ENCODE data around the gene DNAH10.

DNAH10 gene

GRCh38 chr12:123886258-123886657 lies 124.2 kb downstream of the DNAH10 start:
- no peak overlapping the region for H3K27ac ChIP-seq (ENCODE audit: low read depth, low read length)
- H3K9ac ChIP-seq (ENCODE audit: low read depth, low read length) = no peak overlapping the region
- no peaks in the 10 kb centered on the region for H3K36me3 ChIP-seq (ENCODE audit: control insufficient read depth, insufficient read depth, low read length)
- no peaks in the 10 kb centered on the region for H3K9me3 ChIP-seq (ENCODE audit: control insufficient read depth, insufficient read depth, low read length)
- H3K4me3 ChIP-seq (ENCODE audit: low read depth, low read length) = no peak overlapping the region
- H3K27me3 ChIP-seq (ENCODE audit: control insufficient read depth, insufficient read depth, low read length) = peaks cover 10% of the 10 kb centered on the region
- no peaks in the 10 kb centered on the region for H3K4me1 ChIP-seq (ENCODE audit: control insufficient read depth, insufficient read depth, low read length)

DNA sequence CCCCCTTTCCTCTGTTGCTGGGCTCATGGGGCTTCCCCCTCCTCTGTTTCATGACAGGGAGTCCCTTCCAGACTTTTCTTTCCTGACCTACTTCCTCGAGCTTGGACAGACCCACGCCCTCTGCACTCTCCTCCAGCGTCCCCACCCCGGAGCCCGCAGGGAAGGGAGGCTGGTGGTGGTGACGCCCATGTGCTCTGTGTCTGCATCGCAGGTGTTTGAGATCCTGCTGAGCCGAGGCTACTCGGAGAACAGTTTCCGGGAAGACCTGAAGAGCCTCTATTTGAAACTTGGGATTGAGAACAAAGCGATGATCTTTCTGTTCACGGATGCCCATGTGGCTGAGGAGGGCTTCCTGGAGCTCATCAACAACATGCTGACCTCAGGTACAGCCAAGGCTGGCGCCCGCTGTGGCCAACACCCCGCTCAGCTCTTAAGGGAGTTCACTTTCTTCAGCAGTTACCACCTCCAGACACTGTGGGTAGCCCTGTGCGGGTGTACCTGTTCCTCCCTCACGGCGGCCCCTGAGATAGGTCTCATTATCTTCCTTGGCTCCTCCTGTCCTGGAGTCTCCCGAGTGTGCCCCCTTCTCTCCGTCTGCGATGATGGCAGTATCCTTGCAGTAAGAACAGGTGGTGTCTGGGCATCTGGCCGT lies 125.0 kb downstream of the DNAH10 start:
- Histone ChIP-seq H3K4me3 (ENCODE audit: low read depth, low read length) (no peak overlapping the region), H3K27me3 (ENCODE audit: control insufficient read depth, insufficient read depth, low read length) (peaks cover 10% of the 10 kb centered on the region), H3K9me3 (ENCODE audit: control insufficient read depth, insufficient read depth, low read length) (no peaks in the 10 kb centered on the region), H3K36me3 (ENCODE audit: control insufficient read depth, insufficient read depth, low read length) (no peaks in the 10 kb centered on the region), H3K9ac (ENCODE audit: low read depth, low read length) (no peak overlapping the region), H3K4me1 (ENCODE audit: control insufficient read depth, insufficient read depth, low read length) (no peaks in the 10 kb centered on the region), H3K27ac (ENCODE audit: low read depth, low read length) (no peak overlapping the region)

DNA sequence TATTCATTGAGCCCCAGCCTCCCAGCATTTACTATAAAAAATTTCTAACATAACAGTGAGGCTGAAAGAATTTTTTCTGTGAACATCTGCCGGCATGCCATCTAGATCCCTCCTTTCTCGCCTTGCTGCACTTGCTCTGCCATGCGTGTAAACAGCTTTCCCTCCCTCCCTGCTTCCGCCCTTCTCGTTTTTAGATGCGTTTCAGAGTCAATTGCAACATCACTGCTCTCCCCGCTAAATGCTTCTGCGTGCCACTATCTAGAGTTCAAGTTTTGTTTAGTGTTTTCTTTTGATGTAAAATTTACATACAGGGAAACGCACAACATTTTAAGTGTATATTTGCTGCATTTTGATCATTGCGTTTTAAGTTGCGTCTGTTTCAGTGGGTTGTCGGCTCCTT lies 126.9 kb downstream of the DNAH10 start:
- Histone ChIP-seq H3K9ac (ENCODE audit: low read depth, low read length) (no peak overlapping the region), H3K27me3 (ENCODE audit: control insufficient read depth, insufficient read depth, low read length) (peaks cover 3% of the 10 kb centered on the region; the same call in 1 of the 2 replicates)

GRCh38 chr12:123889848-123890535 lies 127.9 kb downstream of the DNAH10 start:
- Histone ChIP-seq H3K4me3 (ENCODE audit: low read depth, low read length) (no peak overlapping the region), H3K36me3 (ENCODE audit: control insufficient read depth, insufficient read depth, low read length) (no peaks in the 10 kb centered on the region), H3K27me3 (ENCODE audit: control insufficient read depth, insufficient read depth, low read length) (peaks cover 3% of the 10 kb centered on the region; the same call in 1 of the 2 replicates), H3K27ac (ENCODE audit: low read depth, low read length) (no peak overlapping the region), H3K9ac (ENCODE audit: low read depth, low read length) (no peak overlapping the region), H3K4me1 (ENCODE audit: control insufficient read depth, insufficient read depth, low read length) (no peaks in the 10 kb centered on the region), H3K9me3 (ENCODE audit: control insufficient read depth, insufficient read depth, low read length) (no peaks in the 10 kb centered on the region)

More for the DNA sequence above, 126.9 kb downstream of the DNAH10 start:
- Histone ChIP-seq H3K27ac (ENCODE audit: low read depth, low read length) (no peak overlapping the region), H3K4me1 (ENCODE audit: control insufficient read depth, insufficient read depth, low read length) (no peaks in the 10 kb centered on the region), H3K9me3 (ENCODE audit: control insufficient read depth, insufficient read depth, low read length) (no peaks in the 10 kb centered on the region), H3K4me3 (ENCODE audit: low read depth, low read length) (no peak overlapping the region), H3K36me3 (ENCODE audit: control insufficient read depth, insufficient read depth, low read length) (no peaks in the 10 kb centered on the region)

DNA sequence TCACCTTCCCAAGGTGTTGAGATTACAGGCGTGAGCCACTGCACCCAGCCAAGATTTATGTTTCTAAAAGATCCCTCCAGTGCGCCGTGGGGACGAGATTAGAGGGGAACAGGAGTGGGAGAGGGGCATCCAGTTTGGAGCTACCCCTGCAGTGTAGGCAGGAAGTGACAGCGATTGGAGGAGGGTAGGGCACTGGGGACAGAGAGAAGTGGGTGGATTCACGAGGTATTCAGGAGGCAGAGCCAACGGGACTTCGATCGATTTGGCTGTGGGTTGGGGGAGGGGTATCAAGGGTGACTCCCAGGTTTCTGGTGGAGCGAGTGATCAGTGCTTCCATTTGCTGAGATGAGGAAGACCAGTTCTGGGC lies 128.4 kb downstream of the DNAH10 start:
- H3K9me3 ChIP-seq (ENCODE audit: control insufficient read depth, insufficient read depth, low read length) = no peaks in the 10 kb centered on the region
- no peak overlapping the region for H3K27ac ChIP-seq (ENCODE audit: low read depth, low read length)
- H3K27me3 ChIP-seq (ENCODE audit: control insufficient read depth, insufficient read depth, low read length) = peaks cover 3% of the 10 kb centered on the region; the same call in 1 of the 2 replicates
- no peaks in the 10 kb centered on the region for H3K36me3 ChIP-seq (ENCODE audit: control insufficient read depth, insufficient read depth, low read length)
- H3K9ac ChIP-seq (ENCODE audit: low read depth, low read length) = no peak overlapping the region
- H3K4me3 ChIP-seq (ENCODE audit: low read depth, low read length) = no peak overlapping the region
- H3K4me1 ChIP-seq (ENCODE audit: control insufficient read depth, insufficient read depth, low read length) = no peaks in the 10 kb centered on the region

DNA sequence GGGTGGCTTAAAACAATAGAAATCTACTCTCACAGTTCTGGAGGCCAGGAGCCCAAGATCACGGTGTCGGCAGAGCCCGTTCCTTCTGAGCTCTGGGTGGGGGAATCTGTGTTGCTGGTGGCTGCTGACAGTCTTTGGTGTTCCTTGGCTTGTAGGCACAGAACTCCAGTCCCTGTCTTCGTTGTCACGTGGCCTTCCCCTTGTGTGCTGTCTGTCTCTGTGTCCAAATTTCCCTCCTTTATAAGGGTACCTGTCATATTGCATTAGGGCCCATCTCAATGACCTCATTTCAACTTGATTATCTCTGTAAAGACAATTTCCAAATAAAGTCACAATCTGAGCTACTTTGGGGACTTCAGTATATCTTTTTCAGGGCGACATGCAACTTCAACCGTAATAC lies 128.9 kb downstream of the DNAH10 start:
- H3K36me3 ChIP-seq (ENCODE audit: control insufficient read depth, insufficient read depth, low read length) = no peaks in the 10 kb centered on the region
- no peaks in the 10 kb centered on the region for H3K4me1 ChIP-seq (ENCODE audit: control insufficient read depth, insufficient read depth, low read length)
- H3K27ac ChIP-seq (ENCODE audit: low read depth, low read length) = no peak overlapping the region
- H3K9ac ChIP-seq (ENCODE audit: low read depth, low read length) = no peak overlapping the region
- H3K9me3 ChIP-seq (ENCODE audit: control insufficient read depth, insufficient read depth, low read length) = no peaks in the 10 kb centered on the region
- peaks cover 3% of the 10 kb centered on the region; the same call in 1 of the 2 replicates for H3K27me3 ChIP-seq (ENCODE audit: control insufficient read depth, insufficient read depth, low read length)
- H3K4me3 ChIP-seq (ENCODE audit: low read depth, low read length) = no peak overlapping the region

- Histone ChIP-seq H3K36me3 (ENCODE audit: control insufficient read depth, insufficient read depth, low read length) (no peaks in the 10 kb centered on the region), H3K4me3 (ENCODE audit: low read depth, low read length) (no peak overlapping the region), H3K27ac (ENCODE audit: low read depth, low read length) (no peak overlapping the region), H3K9ac (ENCODE audit: low read depth, low read length) (no peak overlapping the region), H3K4me1 (ENCODE audit: control insufficient read depth, insufficient read depth, low read length) (no peaks in the 10 kb centered on the region), H3K27me3 (ENCODE audit: control insufficient read depth, insufficient read depth, low read length) (peaks cover 3% of the 10 kb centered on the region; the same call in 1 of the 2 replicates), H3K9me3 (ENCODE audit: control insufficient read depth, insufficient read depth, low read length) (no peaks in the 10 kb centered on the region)
Measured at GRCh38 chr12:123891516-123892179, 129.5 kb downstream of the DNAH10 start.

DNA sequence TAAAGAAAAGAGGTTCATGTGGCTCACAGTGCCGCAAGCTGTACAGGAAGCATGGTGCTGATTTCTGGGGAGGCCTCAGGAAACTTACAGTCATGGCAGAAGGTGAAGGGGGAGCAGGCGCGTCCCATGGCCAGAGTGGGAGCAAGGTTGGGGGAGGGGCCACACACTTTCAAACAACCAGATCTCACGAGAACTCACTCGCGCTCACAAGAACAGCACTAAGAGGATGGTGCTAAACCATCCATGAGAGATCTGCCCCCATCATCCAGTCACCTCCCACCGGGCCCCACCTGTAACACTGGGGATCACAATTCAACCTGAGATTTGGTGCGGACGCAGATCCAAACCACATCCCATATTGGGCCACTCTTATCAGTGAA lies 130.1 kb downstream of the DNAH10 start:
- Histone ChIP-seq H3K4me3 (ENCODE audit: low read depth, low read length) (no peak overlapping the region), H3K27me3 (ENCODE audit: control insufficient read depth, insufficient read depth, low read length) (peaks cover 3% of the 10 kb centered on the region; the same call in 1 of the 2 replicates), H3K36me3 (ENCODE audit: control insufficient read depth, insufficient read depth, low read length) (no peaks in the 10 kb centered on the region), H3K9me3 (ENCODE audit: control insufficient read depth, insufficient read depth, low read length) (no peaks in the 10 kb centered on the region), H3K4me1 (ENCODE audit: control insufficient read depth, insufficient read depth, low read length) (no peaks in the 10 kb centered on the region), H3K27ac (ENCODE audit: low read depth, low read length) (no peak overlapping the region), H3K9ac (ENCODE audit: low read depth, low read length) (no peak overlapping the region)

GRCh38 chr12:123892853-123893252 lies 130.8 kb downstream of the DNAH10 start:
- Histone ChIP-seq H3K27me3 (ENCODE audit: control insufficient read depth, insufficient read depth, low read length) (peaks cover 3% of the 10 kb centered on the region; the same call in 1 of the 2 replicates), H3K9ac (ENCODE audit: low read depth, low read length) (no peak overlapping the region), H3K4me3 (ENCODE audit: low read depth, low read length) (no peak overlapping the region), H3K27ac (ENCODE audit: low read depth, low read length) (no peak overlapping the region), H3K36me3 (ENCODE audit: control insufficient read depth, insufficient read depth, low read length) (no peaks in the 10 kb centered on the region), H3K4me1 (ENCODE audit: control insufficient read depth, insufficient read depth, low read length) (no peaks in the 10 kb centered on the region), H3K9me3 (ENCODE audit: control insufficient read depth, insufficient read depth, low read length) (no peaks in the 10 kb centered on the region)

- Histone ChIP-seq H3K27me3 (ENCODE audit: control insufficient read depth, insufficient read depth, low read length) (peaks cover 3% of the 10 kb centered on the region; the same call in 1 of the 2 replicates), H3K9me3 (ENCODE audit: control insufficient read depth, insufficient read depth, low read length) (no peaks in the 10 kb centered on the region), H3K9ac (ENCODE audit: low read depth, low read length) (no peak overlapping the region)
Measured at GRCh38 chr12:123893276-123893675, 131.2 kb downstream of the DNAH10 start.

DNA sequence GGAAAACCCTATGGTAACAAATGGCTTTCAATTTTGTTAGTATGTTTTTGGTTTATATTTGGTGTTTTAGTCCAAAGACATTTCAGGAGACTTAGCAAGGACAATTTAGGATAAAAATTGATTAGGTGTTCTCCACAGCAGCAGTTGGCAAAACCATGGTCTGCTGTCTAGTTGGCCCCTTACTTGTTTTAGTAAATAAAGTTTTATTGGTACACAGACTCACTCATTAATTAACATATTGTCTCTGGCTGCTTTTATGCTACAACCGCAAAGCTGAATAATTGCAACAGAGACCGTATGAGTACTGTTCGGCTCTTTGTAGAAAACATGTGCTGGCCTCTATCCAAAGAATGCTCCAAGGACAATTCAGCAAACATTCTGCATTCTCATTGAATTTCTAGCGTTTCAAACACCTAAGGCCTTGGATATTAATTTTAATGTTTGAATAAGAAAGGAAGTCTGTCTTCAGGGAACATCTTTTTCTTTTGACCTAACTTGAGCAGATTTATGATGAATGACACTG lies 132.8 kb downstream of the DNAH10 start:
- Histone ChIP-seq H3K27me3 (ENCODE audit: control insufficient read depth, insufficient read depth, low read length) (no peaks in the 10 kb centered on the region; the same call in 1 of the 2 replicates), H3K27ac (ENCODE audit: low read depth, low read length) (no peak overlapping the region), H3K36me3 (ENCODE audit: control insufficient read depth, insufficient read depth, low read length) (no peaks in the 10 kb centered on the region), H3K4me3 (ENCODE audit: low read depth, low read length) (no peak overlapping the region), H3K9ac (ENCODE audit: low read depth, low read length) (no peak overlapping the region), H3K4me1 (ENCODE audit: control insufficient read depth, insufficient read depth, low read length) (no peaks in the 10 kb centered on the region), H3K9me3 (ENCODE audit: control insufficient read depth, insufficient read depth, low read length) (no peaks in the 10 kb centered on the region)

More at GRCh38 chr12:123893276-123893675, 131.2 kb downstream of the DNAH10 start:
- Histone ChIP-seq H3K4me1 (ENCODE audit: control insufficient read depth, insufficient read depth, low read length) (no peaks in the 10 kb centered on the region), H3K27ac (ENCODE audit: low read depth, low read length) (no peak overlapping the region), H3K4me3 (ENCODE audit: low read depth, low read length) (no peak overlapping the region), H3K36me3 (ENCODE audit: control insufficient read depth, insufficient read depth, low read length) (no peaks in the 10 kb centered on the region)
